SK-N-SH (cell line): ENCODE results near the gene CCS. TPM values are rescaled to one million over a fixed set of nuclear protein-coding genes. Genes with fewer than 3 reads are reported as not detected.

Experiments used
- CTCF ChIA-PET: fragments of 300-600, 350-600 bp; formaldehyde crosslinking; extraction: SDS; loops from one replicate; lab custom pipeline; 2021; lab: Yijun Ruan, JAX
- POLR2A ChIA-PET: fragments of 350-600 bp; sonication (Branson Sonifier 250); formaldehyde crosslinking; extraction: SDS; loops from one replicate; lab custom pipeline; 2020; ENCODE audit warnings: antibody characterized with exemption, inconsistent platforms; lab: Yijun Ruan, JAX
- DNase-seq: peaks from one replicate; pipeline ENCODE4 v3.0.0; 2012
- H2AFZ ChIP-seq: fragments of 200-600 bp; sonication (generic); 2 replicates; pipeline ENCODE4 v1.8.1; 2016; ENCODE audit warnings: antibody characterized with exemption, mild to moderate bottlenecking, low read depth
- H3F3A ChIP-seq: fragments of 200-600 bp; sonication (generic); replicated peaks from 2 replicates; pipeline ENCODE3; 2016; ENCODE audit warnings: antibody characterized with exemption, mild to moderate bottlenecking; ENCODE audit not compliant: insufficient read depth
- H3K27ac ChIP-seq, 2 experiments: fragments of 200-500 bp in 1 of 2; fragments of 200-600 bp in 1 of 2; sonication (Bioruptor generic) in 1 of 2; sonication (generic), shearing (Covaris generic) in 1 of 2; 2 replicates each; pipeline versions ENCODE4 v1.5.1 to v1.6.1; 2014 to 2016; ENCODE audit warnings: low read depth in 2 of 2, inconsistent platforms in 1 of 2, low read length in 1 of 2, mild to moderate bottlenecking in 1 of 2, mixed read lengths in 1 of 2
- H3K27me3 ChIP-seq: fragments of 200-600 bp; sonication (generic), shearing (Covaris generic); 2 replicates; pipeline ENCODE4 v1.6.1; 2016; ENCODE audit warnings: mixed run types; ENCODE audit not compliant: insufficient read depth
- H3K36me3 ChIP-seq, 2 experiments: fragments of 200-500 bp in 1 of 2; fragments of 200-600 bp in 1 of 2; sonication (Bioruptor generic) in 1 of 2; sonication (generic) in 1 of 2; replicated peaks in 1 of 2; 2 replicates each; pipeline versions ENCODE3 to v1.5.1; 2014 to 2016; ENCODE audit warnings: low read length in 1 of 2, mild to moderate bottlenecking in 1 of 2; ENCODE audit not compliant: insufficient read depth in 2 of 2, control insufficient read depth in 1 of 2
- H3K4me1 ChIP-seq, 2 experiments: fragments of 200-500 bp in 1 of 2; fragments of 200-600 bp in 1 of 2; sonication (Bioruptor generic) in 1 of 2; sonication (generic), shearing (Covaris generic) in 1 of 2; 2 replicates each; pipeline versions ENCODE4 v1.5.1 to v1.6.1; 2014 to 2016; ENCODE audit warnings: low read depth in 1 of 2, low read length in 1 of 2, mixed run types in 1 of 2; ENCODE audit not compliant: insufficient read depth in 2 of 2, control insufficient read depth in 1 of 2
- H3K4me2 ChIP-seq: fragments of 200-600 bp; sonication (generic), shearing (Covaris generic); 2 replicates; pipeline ENCODE4 v1.6.1; 2017; ENCODE audit warnings: mixed run types
- H3K4me3 ChIP-seq, 2 experiments: fragments of 200-500 bp in 1 of 2; fragments of 200-600 bp in 1 of 2; sonication (Bioruptor generic) in 1 of 2; sonication (generic), shearing (Covaris generic) in 1 of 2; 2 replicates each; pipeline versions ENCODE4 v1.5.1 to v1.8.1; 2014 to 2016; ENCODE audit warnings: low read depth in 2 of 2, inconsistent platforms in 1 of 2, low read length in 1 of 2, mild to moderate bottlenecking in 1 of 2, mixed read lengths in 1 of 2, moderate library complexity in 1 of 2
- H3K79me2 ChIP-seq: fragments of 200-600 bp; sonication (generic); 2 replicates; pipeline ENCODE4 v1.8.1; 2017; ENCODE audit warnings: mild to moderate bottlenecking; ENCODE audit not compliant: insufficient read depth
- H3K9ac ChIP-seq: fragments of 200-600 bp; sonication (generic); 2 replicates; pipeline ENCODE4 v1.6.1; 2017; ENCODE audit warnings: mixed run types
- H3K9me2 ChIP-seq: fragments of 200-600 bp; sonication (generic); 2 replicates; pipeline ENCODE4 v1.6.1; 2017; ENCODE audit warnings: mixed run types
- H3K9me3 ChIP-seq: fragments of 200-600 bp; sonication (generic); 2 replicates; pipeline ENCODE4 v1.6.1; 2017; ENCODE audit warnings: mixed run types, mild to moderate bottlenecking, moderate library complexity
- H4K20me1 ChIP-seq: fragments of 200-600 bp; sonication (generic); 2 replicates; pipeline ENCODE4 v1.6.1; 2017; ENCODE audit warnings: mild to moderate bottlenecking, mixed run types; ENCODE audit not compliant: insufficient read depth
- FOXM1 ChIP-seq: IDR thresholded peaks from 2 replicates; pipeline ENCODE4 v1.4.0; 2012; ENCODE audit warnings: low read depth, mild to moderate bottlenecking
- GABPA ChIP-seq: IDR thresholded peaks from 2 replicates; pipeline ENCODE4 v1.4.0; 2012; ENCODE audit warnings: low read depth, mild to moderate bottlenecking
- MAX ChIP-seq: IDR thresholded peaks from 2 replicates; pipeline ENCODE4 v1.4.0; 2012; ENCODE audit warnings: low read depth
- MXI1 ChIP-seq: IDR thresholded peaks from 2 replicates; pipeline ENCODE4 v1.6.1; 2012; ENCODE audit warnings: mild to moderate bottlenecking, low read depth, low read length, improper control_type of control experiment
- NFIC ChIP-seq: IDR thresholded peaks from 2 replicates; pipeline ENCODE4 v1.4.0; 2012; ENCODE audit warnings: borderline replicate concordance
- RAD21 ChIP-seq: IDR thresholded peaks from 2 replicates; pipeline ENCODE4 v1.6.1; 2012; ENCODE audit warnings: mild to moderate bottlenecking, low read length
- RCOR1 ChIP-seq: fragments of 150-350 bp; IDR thresholded peaks from 2 replicates; pipeline ENCODE4 v1.6.1; 2017; ENCODE audit warnings: antibody characterized with exemption, low read length
- SMC3 ChIP-seq: IDR thresholded peaks from 2 replicates; pipeline ENCODE4 v1.6.1; 2012; ENCODE audit warnings: low read depth, low read length, improper control_type of control experiment
- TCF12 ChIP-seq: IDR thresholded peaks from 2 replicates; pipeline ENCODE4 v1.4.0; 2012
- USF2 ChIP-seq: fragments of 150-350 bp; IDR thresholded peaks from 2 replicates; pipeline ENCODE4 v1.6.1; 2017; ENCODE audit warnings: antibody characterized with exemption, low read length, low read depth, borderline replicate concordance
- YY1 ChIP-seq: IDR thresholded peaks from 2 replicates; pipeline ENCODE4 v1.4.0; 2012; ENCODE audit warnings: low read depth, mild to moderate bottlenecking
- ZBTB33 ChIP-seq: IDR thresholded peaks from 2 replicates; pipeline ENCODE4 v1.4.0; 2012; ENCODE audit warnings: low read depth, borderline replicate concordance
- WGBS: methylation state at CpG from one replicate; pipeline ENCODE4 v1.1.6; 2017; ENCODE audit warnings: low lambda C conversion rate; 5-methylcytosine and 5-hydroxymethylcytosine counted together
- polyA plus RNA-seq, 3 experiments: library from polyadenylated mRNA; depleted of rRNA; stranded (reverse); fragments of >200 nt; gene quantifications; 2 replicates each; pipeline ENCODE4 v1.2.3, GENCODE V29; 2012
- TF ChIP-seq, protein P1 (sequence below): fragments of 200-600 bp; sonication (generic); IDR thresholded peaks from 2 replicates; pipeline ENCODE4 v1.6.1; 2017; ENCODE audit warnings: antibody characterized with exemption, mild to moderate bottlenecking, moderate library complexity

The CCS gene
- polyA plus RNA-seq, 1 of the 3 experiments (the other 2 are of a cell fraction), result 56.1 TPM

- Histone ChIP-seq H3K79me2 (no peaks in the 10 kb centered on the region), H3K9me2 (no peaks in the 10 kb centered on the region), H3K36me3 (no peaks in the 10 kb centered on the region), H3K9me3 (no peaks in the 10 kb centered on the region), H4K20me1 (no peaks in the 10 kb centered on the region), H3K9ac (no peak overlapping the region), H2AFZ (no peak overlapping the region), H3K27me3 (no peaks in the 10 kb centered on the region), H3K4me1 (no peaks in the 10 kb centered on the region; a peak in 1 of 4 replicates), H3F3A (peaks cover 4% of the 10 kb centered on the region), H3K27ac (no peak overlapping the region), H3K4me3 (no peak overlapping the region), H3K4me2 (no peak overlapping the region)
- ChIA-PET POLR2A (no interaction called here), CTCF (no interaction called here)
- 56% methylated on average over 4 of the region's 4 CpGs for whole genome bisulfite sequencing
- no peak for DNase-seq
- no peak for TF ChIP-seq MAX
- TF ChIP-seq RCOR1, result no peak
- TF ChIP-seq YY1, result no peak
- no peak for TF ChIP-seq NFIC
- TF ChIP-seq MXI1, result no peak
- no peak for TF ChIP-seq GABPA
Observed at GRCh38 chr11:66550887-66551286, 42.1 kb upstream of the CCS start.

- Histone ChIP-seq H4K20me1 (no peaks in the 10 kb centered on the region), H3K9me3 (no peaks in the 10 kb centered on the region), H3K4me1 (no peaks in the 10 kb centered on the region; a peak in 1 of 4 replicates), H3K9me2 (no peaks in the 10 kb centered on the region), H3K9ac (no peak overlapping the region), H2AFZ (no peak overlapping the region), H3K79me2 (no peaks in the 10 kb centered on the region), H3K4me3 (no peak overlapping the region), H3K27me3 (no peaks in the 10 kb centered on the region), H3K27ac (no peak overlapping the region), H3K36me3 (no peaks in the 10 kb centered on the region), H3K4me2 (no peak overlapping the region), H3F3A (no peaks in the 10 kb centered on the region)
- 66% methylated on average over 4 of the region's 5 CpGs for WGBS
- ChIA-PET POLR2A (no interaction called here), CTCF (interaction anchor here (1.9 kb wide), 1 partner anchor 9 kb away, joined by 5 read pairs; the partner anchor contains the start of gene ZDHHC24)
- DNase-seq, result no peak
- TF ChIP-seq, protein P1, sequence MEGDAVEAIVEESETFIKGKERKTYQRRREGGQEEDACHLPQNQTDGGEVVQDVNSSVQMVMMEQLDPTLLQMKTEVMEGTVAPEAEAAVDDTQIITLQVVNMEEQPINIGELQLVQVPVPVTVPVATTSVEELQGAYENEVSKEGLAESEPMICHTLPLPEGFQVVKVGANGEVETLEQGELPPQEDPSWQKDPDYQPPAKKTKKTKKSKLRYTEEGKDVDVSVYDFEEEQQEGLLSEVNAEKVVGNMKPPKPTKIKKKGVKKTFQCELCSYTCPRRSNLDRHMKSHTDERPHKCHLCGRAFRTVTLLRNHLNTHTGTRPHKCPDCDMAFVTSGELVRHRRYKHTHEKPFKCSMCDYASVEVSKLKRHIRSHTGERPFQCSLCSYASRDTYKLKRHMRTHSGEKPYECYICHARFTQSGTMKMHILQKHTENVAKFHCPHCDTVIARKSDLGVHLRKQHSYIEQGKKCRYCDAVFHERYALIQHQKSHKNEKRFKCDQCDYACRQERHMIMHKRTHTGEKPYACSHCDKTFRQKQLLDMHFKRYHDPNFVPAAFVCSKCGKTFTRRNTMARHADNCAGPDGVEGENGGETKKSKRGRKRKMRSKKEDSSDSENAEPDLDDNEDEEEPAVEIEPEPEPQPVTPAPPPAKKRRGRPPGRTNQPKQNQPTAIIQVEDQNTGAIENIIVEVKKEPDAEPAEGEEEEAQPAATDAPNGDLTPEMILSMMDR, result no peak
- TF ChIP-seq ZBTB33, result no peak
- no peak for TF ChIP-seq RAD21
- TF ChIP-seq GABPA, result no peak
- no peak for TF ChIP-seq MXI1
- no peak for TF ChIP-seq SMC3
- no peak for TF ChIP-seq TCF12
- no peak for TF ChIP-seq FOXM1
- TF ChIP-seq USF2, result no peak
Observed at GRCh38 chr11:66554602-66555001, 38.4 kb upstream of the CCS start.
